H1 (cell line): ENCODE data around the gene SREK1IP1. TPM values are rescaled to one million over a fixed set of nuclear protein-coding genes. Genes with fewer than 3 reads are reported as not detected.

Experiments
- ASH2L ChIP-seq: fragments of 200-600, 300-600 bp; sonication (generic); IDR thresholded peaks from one replicate; pipeline ENCODE4 v1.7.1; 2017; ENCODE audit warnings: low read length
- CBX5 ChIP-seq: fragments of 300-800, 300-1000 bp; sonication (generic); IDR thresholded peaks from 2 replicates; pipeline ENCODE4 v1.7.1; 2016; ENCODE audit warnings: antibody characterized with exemption, low read length, low read depth
- CREB1 ChIP-seq: IDR thresholded peaks from 2 replicates; pipeline ENCODE4 v1.6.1; 2012; ENCODE audit warnings: inconsistent platforms
- GABPA ChIP-seq: IDR thresholded peaks from 2 replicates; pipeline ENCODE4 v1.6.1; 2011; ENCODE audit warnings: mild to moderate bottlenecking, low read length, moderate library complexity, borderline replicate concordance; ENCODE audit not compliant: insufficient read depth
- GTF2F1 ChIP-seq: IDR thresholded peaks from 2 replicates; pipeline ENCODE4 v1.6.1; 2012; ENCODE audit warnings: low read depth, low read length, improper control_type of control experiment, borderline replicate concordance
- KDM4A ChIP-seq: IDR thresholded peaks from one replicate; pipeline ENCODE4 v1.7.1; 2012; ENCODE audit warnings: low read depth, mild to moderate bottlenecking, moderate library complexity, low read length, inconsistent platforms; ENCODE audit not compliant: severe bottlenecking
- POLR2A ChIP-seq, 2 experiments: IDR thresholded peaks; 1 replicate in 1 of 2; 2 replicates in 1 of 2; pipeline ENCODE4 v1.6.1; 2011; ENCODE audit warnings: low read depth in 2 of 2, low read length in 2 of 2, mild to moderate bottlenecking in 2 of 2; ENCODE audit errors: control extremely low read depth in 1 of 2
- POLR2AphosphoS5 ChIP-seq: IDR thresholded peaks from 2 replicates; pipeline ENCODE4 v1.6.1; 2011; ENCODE audit warnings: low read depth, low read length
- RAD21 ChIP-seq, 2 experiments: IDR thresholded peaks in 1 of 2; conservative IDR thresholded peaks in 1 of 2; 2 replicates each; pipeline ENCODE4 v1.6.1; 2011; ENCODE audit warnings: low read depth in 2 of 2, low read length in 2 of 2, improper control_type of control experiment in 1 of 2, inconsistent platforms in 1 of 2, mild to moderate bottlenecking in 1 of 2, moderate library complexity in 1 of 2
- RXRA ChIP-seq: IDR thresholded peaks from 2 replicates; pipeline ENCODE4 v1.6.1; 2011; ENCODE audit warnings: low read depth, mild to moderate bottlenecking, low read length, moderate library complexity; ENCODE audit not compliant: insufficient read depth
- SP4 ChIP-seq: IDR thresholded peaks from 2 replicates; pipeline ENCODE4 v1.6.1; 2012; ENCODE audit warnings: low read length, inconsistent platforms
- TAF7 ChIP-seq: optimal IDR thresholded peaks from 2 replicates; pipeline ENCODE3; 2011; ENCODE audit warnings: low read depth, mild to moderate bottlenecking, inconsistent platforms, low read length, moderate library complexity, borderline replicate concordance
- TBP ChIP-seq: IDR thresholded peaks from 2 replicates; pipeline ENCODE4 v1.6.1; 2011; ENCODE audit warnings: low read depth, low read length, improper control_type of control experiment
- ZNF274 ChIP-seq: IDR thresholded peaks from 2 replicates; pipeline ENCODE4 v1.7.0; 2012; ENCODE audit warnings: low read length, borderline replicate concordance; ENCODE audit errors: extremely low read depth
- polyA plus RNA-seq, 7 experiments: library from polyadenylated mRNA; depleted of rRNA in 3 of 7; stranded (reverse) in 5 of 7; unstranded in 2 of 7; fragments of >200 nt in 5 of 7; fragments of 200-250 nt in 2 of 7; gene quantifications; 1 replicate in 5 of 7; 2 replicates in 1 of 7; 4 replicates in 1 of 7; pipeline versions ENCODE4 v1.2.1 to v1.2.3, GENCODE V29; 2011 to 2013; ENCODE audit warnings: missing spikeins in 2 of 7, mixed read lengths in 2 of 7
- total RNA-seq: library from RNA; stranded (reverse); fragmentation: NEBNext Ultra II Directional; extraction: Animal tissue kit (Norgen Biotek cat#: 25700); gene quantifications from 2 replicates; pipeline ENCODE4 v1.2.1, GENCODE V29; 2021
- TF ChIP-seq, protein P1 (sequence below): IDR thresholded peaks from 2 replicates; pipeline ENCODE4 v1.6.1; 2012; ENCODE audit warnings: inconsistent platforms

The SREK1IP1 gene
- total and polyA plus RNA-seq, 2 of the 8 experiments (the other 6 are each of a cell fraction or from before 2014, with no cell fraction given) = 6.2 to 39.0 TPM

DNA sequence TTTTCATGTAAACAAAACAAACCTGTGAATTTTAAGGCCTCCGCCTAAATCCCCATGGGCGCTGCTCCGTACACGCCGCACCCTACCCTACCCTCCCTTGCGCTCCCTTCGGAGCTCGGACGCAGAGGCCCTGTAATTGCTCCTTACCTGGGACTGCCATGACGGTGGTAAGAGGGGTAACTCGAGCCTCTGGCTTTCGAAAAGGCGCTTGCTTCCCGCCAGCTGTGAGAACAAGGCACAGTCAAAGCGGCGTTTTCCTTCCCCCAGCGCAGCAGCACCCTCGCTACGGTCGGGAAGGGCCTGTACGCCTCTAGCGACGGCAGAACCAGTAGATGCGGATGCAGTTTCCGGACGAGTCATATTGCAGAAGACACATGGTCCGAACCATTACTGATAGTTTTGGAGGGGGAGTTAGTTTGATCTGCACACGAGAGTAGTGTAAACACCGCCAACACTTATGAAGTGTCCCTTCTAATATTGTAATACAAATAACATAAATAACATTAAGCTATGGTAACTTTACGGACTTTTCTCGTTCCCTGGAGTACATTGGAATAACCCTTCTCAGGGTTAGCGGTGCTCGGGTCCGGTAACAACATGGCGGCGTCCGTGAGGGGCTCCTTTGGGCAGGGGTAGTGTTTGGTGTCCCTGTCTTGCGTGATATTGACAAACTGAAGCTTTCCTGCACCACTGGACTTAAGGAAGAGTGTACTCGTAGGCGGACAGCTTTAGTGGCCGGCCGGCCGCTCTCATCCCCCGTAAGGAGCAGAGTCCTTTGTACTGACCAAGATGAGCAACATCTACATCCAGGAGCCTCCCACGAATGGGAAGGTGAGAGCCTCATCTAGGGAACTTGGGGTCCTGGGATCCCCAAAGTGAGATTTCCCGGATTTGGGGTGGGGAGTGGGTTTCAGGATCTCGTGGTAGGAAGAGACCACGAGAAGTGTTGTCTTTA is at the start of gene SREK1IP1, which contains the start of gene CWC27 (continued):
- peak; percentile 85 to 95 for TF ChIP-seq POLR2A (IDR thresholded peaks at IDR 0.05; ENCODE audit: control extremely low read depth in 1 of 2, low read depth in 2 of 2, low read length in 2 of 2)
- TF ChIP-seq SP4 = no peak
- TF ChIP-seq RXRA = no peak
- no peak for TF ChIP-seq ZNF274
- TF ChIP-seq CREB1 = peak; percentile 66
- peak; percentile 1 for TF ChIP-seq TAF7
- TF ChIP-seq ASH2L = peak; percentile 100
- TF ChIP-seq KDM4A = peak; percentile 80
- TF ChIP-seq CBX5 = no peak
- TF ChIP-seq, protein P1, sequence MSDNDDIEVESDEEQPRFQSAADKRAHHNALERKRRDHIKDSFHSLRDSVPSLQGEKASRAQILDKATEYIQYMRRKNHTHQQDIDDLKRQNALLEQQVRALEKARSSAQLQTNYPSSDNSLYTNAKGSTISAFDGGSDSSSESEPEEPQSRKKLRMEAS = peak; percentile 51
- peak; percentile 97 for TF ChIP-seq POLR2AphosphoS5
- peak; percentile 47; the same call in 1 of the 2 replicates for TF ChIP-seq GABPA
- no peak for TF ChIP-seq GTF2F1
- peak; percentile 15 to 28; a peak in 2 of 4 replicates for TF ChIP-seq RAD21 (IDR thresholded peaks at IDR 0.05 in 1 of 2, conservative IDR thresholded peaks at IDR 0.05 in 1 of 2; ENCODE audit: low read depth in 2 of 2, low read length in 2 of 2)
- peak; percentile 93 for TF ChIP-seq TBP
